Activated T-helper 1 cell treated with Interleukin-2 at 50 U/mL for 16 hours (primary cell): ENCODE results near the gene STOM.
"Not testable (repeated sequence)": the region's sequence is repeated elsewhere in the genome, so short reads cannot be mapped to it uniquely, and the experiment has no call there.

Experiments
- DNase-seq: peaks from one replicate; pipeline ENCODE4 v3.0.0-alpha.2; 2020; ENCODE audit warnings: low read depth

The STOM gene

DNA sequence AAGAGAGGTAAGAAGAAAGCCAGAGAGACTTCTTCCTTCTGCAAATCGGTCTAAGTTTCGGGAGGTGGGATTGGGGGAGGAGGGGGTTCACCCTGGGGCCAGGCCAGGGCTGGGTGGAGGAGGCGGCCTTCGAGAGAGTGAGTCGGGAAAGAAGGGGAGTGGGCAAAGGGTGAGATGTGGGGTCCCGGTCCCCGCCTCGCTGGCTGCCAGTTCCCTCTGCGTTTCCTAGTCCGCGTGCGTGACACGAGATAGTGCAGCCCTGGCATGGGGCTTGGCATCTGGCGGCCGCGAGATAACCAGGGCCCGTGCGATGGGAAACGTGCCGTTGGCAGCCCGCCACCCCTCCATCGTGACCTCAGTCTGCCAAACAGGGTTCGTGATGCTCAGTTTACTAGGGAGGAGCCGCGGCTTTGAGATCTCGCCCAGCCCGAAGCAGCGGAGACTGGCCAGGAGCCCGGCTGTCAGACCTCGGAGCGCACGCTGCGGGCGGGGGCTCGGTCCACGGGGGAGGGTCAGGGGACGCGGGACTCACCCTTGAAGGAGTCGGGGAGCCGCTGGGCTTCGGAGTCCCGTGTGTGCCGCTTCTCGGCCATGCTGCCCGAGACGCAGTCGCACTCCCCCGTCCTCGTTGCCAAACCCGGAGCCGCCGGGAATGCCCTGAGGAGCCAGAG, at the start of gene STOM:
TSS of gene STOM (minus strand) at position 656 of the 671 bp plus-strand sequence. CDS start at position 593, 63 bp downstream.
- peak; percentile 62 for DNase-seq

- DNase-seq: no peak
Measured at GRCh38 chr9:121411993-121412392, 41.9 kb upstream of the STOM start.

GRCh38 chr9:121405899-121406298, 35.8 kb upstream of the STOM start:
- DNase-seq: no peak

GRCh38 chr9:121404906-121405305, 34.9 kb upstream of the STOM start:
- no peak for DNase-seq

DNA sequence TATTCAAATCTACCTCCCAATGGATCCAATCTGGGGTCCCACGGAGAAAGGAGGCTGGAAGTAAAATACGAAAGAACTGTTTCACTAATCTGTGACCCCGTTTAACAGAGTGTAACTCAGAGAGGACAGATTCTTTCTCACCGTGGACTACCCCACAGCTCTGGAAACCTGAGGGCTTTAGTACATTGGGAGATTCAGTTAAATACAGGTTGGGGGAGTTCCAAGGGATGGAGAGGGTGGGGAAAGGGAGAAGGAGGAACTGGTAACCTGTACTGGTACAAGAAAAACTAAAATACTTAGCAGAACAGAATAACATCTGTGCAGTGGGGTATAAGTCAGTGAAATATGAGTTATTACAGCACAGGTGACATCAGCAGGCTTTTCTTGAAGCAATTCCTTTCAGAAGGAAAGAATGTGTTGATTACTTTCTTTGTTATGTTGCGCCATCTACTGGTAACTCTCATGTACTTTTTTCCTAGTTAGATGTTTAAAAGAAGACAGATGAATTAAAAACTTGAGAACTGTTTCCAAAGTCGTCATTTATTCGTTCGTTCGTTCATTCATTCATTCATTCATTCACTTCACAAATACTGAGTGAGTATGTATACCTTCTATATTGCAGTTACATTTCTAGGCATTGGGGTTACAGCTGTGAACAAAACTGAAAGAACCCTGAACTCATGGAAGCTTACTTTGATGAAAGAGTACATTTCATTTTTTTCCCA, 30.0 kb upstream of the STOM start:
- no peak for DNase-seq

- DNase-seq: no peak
Measured at GRCh38 chr9:121399126-121399882, 29.3 kb upstream of the STOM start.

DNA sequence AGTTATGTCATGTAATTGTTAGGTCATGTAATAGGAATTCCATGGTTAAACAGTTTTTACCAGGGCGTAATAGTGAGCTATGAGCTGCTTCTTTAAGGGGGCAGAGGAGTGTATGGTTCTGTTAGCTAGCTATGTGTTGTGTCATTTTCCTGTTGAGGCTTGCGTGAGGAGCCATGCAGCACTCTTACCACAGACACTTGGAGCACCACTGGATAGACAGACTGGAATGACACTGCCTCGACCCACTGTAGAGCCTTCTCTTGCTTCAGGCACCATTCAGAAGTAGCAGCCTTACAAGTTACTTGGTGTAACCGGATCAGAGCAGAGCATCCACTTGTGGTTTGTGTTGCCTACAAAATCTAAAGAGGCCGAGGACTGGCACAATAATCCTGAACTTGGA, 28.3 kb upstream of the STOM start:
- no peak for DNase-seq

- DNase-seq: not testable (repeated sequence)
Measured at GRCh38 chr9:121397277-121397676, 27.2 kb upstream of the STOM start.

- DNase-seq: no peak
Measured at GRCh38 chr9:121395558-121395957, 25.5 kb upstream of the STOM start.

DNA sequence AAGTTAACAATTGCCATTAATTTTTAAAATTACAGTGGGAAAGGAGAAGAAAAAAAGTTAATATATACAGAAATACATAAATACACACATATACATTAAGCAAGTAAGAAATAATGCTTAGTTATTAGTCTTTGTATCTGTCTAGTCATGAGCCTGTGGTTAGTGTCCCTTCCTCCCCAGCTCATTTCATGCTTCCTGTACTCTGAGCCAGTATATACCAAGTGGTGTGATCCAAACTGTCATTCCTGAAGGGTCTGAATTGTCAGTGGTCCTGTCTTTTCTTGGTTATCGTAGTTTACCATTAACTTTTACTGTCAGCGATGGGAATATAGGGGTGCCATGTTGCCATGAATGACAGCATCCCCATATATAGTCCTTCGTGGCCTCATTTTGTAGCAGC, 24.2 kb upstream of the STOM start:
- no peak for DNase-seq

GRCh38 chr9:121393318-121393717, 23.3 kb upstream of the STOM start:
- DNase-seq: no peak

- no peak for DNase-seq
Measured at GRCh38 chr9:121390372-121390771, 20.3 kb upstream of the STOM start.

GRCh38 chr9:121388140-121388905, 18.3 kb upstream of the STOM start:
- DNase-seq: no peak

DNA sequence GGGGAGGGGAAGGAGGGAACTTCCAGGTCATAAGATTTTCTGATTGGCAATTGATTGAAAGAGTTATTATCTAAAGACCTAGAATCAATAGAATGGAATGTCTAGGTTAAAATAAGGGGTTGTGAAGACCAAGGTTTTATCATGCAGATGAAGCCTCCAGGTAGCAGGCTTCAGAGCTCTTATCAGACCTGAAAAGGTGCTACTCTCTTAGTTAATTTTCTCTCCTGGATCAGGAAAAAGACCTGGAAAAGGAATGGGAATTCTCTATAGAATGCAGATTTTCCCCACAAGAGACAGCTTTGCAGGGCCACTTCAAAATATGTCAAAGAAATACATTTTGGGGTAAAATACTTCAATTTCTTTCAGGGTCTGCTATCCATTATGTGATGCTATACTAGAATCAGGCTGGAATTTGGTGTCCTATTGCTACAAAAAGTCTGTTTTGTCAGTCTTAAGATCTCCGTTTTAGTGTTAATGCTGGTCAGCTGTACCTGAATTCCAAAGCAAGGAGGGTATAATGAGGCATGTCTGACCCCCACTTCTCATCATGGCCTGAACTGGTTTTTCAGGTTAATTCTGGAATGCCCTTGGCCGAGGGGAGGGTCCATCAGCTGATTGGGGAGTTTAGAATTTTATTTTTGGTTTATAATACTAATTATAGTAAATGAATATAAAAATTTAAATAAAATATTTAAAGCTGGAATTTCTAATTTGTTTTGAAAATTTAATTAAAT, 16.6 kb upstream of the STOM start:
- DNase-seq: no peak

GRCh38 chr9:121383715-121384114, 13.7 kb upstream of the STOM start:
- DNase-seq: no peak

DNA sequence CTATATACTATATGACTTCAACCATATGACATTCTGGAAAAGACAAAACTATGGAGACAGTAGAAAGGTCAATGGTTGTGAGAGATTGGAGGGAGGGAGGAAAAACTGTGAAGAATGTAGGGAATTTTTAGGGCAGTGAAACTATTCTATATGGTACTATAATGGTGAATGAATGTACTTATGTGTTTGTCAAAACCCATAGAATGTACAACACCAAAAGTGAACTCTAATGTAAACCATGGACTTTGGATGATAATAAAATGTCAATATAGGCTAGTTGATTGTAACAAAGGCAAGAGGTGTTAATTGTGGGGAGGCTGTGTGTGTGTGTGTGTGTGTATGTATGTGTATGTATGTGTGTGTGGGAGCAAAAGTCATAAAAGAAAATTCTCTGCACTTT, 10.8 kb upstream of the STOM start:
- DNase-seq: no peak

- DNase-seq: no peak
Measured at GRCh38 chr9:121376214-121376830, 6.3 kb upstream of the STOM start.

DNA sequence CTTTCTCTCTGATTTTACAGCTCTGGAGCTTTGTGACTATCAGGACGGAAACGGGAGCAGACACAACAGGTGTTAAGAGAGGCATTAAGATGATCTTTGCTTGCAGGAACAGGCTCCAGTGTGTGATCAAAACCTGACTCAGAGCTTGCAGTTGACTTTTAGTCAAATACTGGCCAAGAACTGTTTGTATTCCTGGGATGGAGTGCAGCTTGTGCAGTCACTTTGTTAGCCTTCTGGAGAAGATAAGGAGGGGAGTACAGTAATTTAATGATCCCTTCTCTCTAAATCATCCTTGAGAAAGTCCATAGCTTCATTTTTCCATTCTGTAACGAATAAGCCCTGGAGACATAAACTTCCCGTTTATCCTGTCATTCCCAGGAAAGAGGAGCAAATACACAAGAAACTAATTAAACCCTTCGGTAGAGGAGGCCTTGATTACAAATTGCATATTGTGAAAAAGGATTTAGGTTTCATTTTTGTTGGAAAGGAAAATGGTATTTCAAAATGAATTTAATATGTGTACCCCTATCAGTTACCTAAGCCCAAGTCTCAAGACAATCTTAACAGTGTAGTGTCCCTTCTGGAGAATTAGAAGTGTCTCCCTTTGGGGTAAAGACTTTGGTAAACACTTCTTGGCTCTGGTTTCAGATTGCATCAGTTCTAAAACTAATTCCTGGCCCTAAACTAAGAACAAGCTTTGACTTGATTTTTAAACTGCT, 3.1 kb upstream of the STOM start:
- no peak for DNase-seq

GRCh38 chr9:121372239-121373010, 2.4 kb upstream of the STOM start:
- no peak for DNase-seq
